A549 (cell line): ENCODE measurements around the gene TSR1.

Source experiments
- CTCF ChIP-seq: fragments of >200 bp; sonication (Bioruptor Twin); formaldehyde crosslinking; IDR thresholded peaks from 3 replicates; pipeline ENCODE4 v1.5.1; 2016
- JUN ChIP-seq, 2 experiments: fragments of >200 bp; sonication (Bioruptor Twin); formaldehyde crosslinking; IDR thresholded peaks; 2 replicates in 1 of 2; 3 replicates in 1 of 2; pipeline ENCODE4 v1.6.1; 2016 to 2017
- KDM1A ChIP-seq: fragments of 200-600 bp; sonication (generic); IDR thresholded peaks from 2 replicates; pipeline ENCODE4 v1.6.1; 2016; ENCODE audit warnings: low read depth, mild to moderate bottlenecking
- POLR2A ChIP-seq: IDR thresholded peaks from 2 replicates; pipeline ENCODE4 v1.6.1; 2012; ENCODE audit warnings: mild to moderate bottlenecking, low read length
- SMC3 ChIP-seq: fragments of >200 bp; sonication (Bioruptor Twin); formaldehyde crosslinking; IDR thresholded peaks from 3 replicates; pipeline ENCODE4 v1.6.1; 2018; ENCODE audit warnings: inconsistent platforms
- USF2 ChIP-seq: fragments of 450-650 bp; IDR thresholded peaks from 2 replicates; pipeline ENCODE4 v1.6.1; 2014; ENCODE audit warnings: antibody characterized with exemption

GRCh38 chr17:2369039-2369438 is 32.8 kb upstream of the TSR1 start:
- no peak for TF ChIP-seq SMC3
- no peak for TF ChIP-seq USF2
- TF ChIP-seq JUN (IDR thresholded peaks at IDR 0.05): no peak
- no peak for TF ChIP-seq KDM1A
- TF ChIP-seq CTCF: no peak
- no peak for TF ChIP-seq POLR2A
